GM12891 (cell line): ENCODE results near the gene BAD.

Source experiments
- PAX5 ChIP-seq: IDR thresholded peaks from 2 replicates; pipeline ENCODE4 v1.6.1; 2011; ENCODE audit warnings: low read length, moderate library complexity, mild to moderate bottlenecking; ENCODE audit not compliant: insufficient read depth, severe bottlenecking
- POLR2A ChIP-seq: IDR thresholded peaks from 2 replicates; pipeline ENCODE4 v1.6.1; 2011; ENCODE audit warnings: low read depth, low read length, control low read depth
- POLR2AphosphoS5 ChIP-seq: IDR thresholded peaks from 2 replicates; pipeline ENCODE4 v1.6.1; 2011; ENCODE audit warnings: low read depth, low read length, control low read depth
- POU2F2 ChIP-seq: IDR thresholded peaks from 2 replicates; pipeline ENCODE4 v1.6.1; 2011; ENCODE audit warnings: low read depth, mild to moderate bottlenecking, control low read depth, low read length, moderate library complexity
- SPI1 ChIP-seq: IDR thresholded peaks from 2 replicates; pipeline ENCODE4 v1.6.1; 2011; ENCODE audit warnings: low read depth, low read length, control low read depth
- TAF1 ChIP-seq: IDR thresholded peaks from 2 replicates; pipeline ENCODE4 v1.6.1; 2011; ENCODE audit warnings: low read depth, low read length, control low read depth

DNA sequence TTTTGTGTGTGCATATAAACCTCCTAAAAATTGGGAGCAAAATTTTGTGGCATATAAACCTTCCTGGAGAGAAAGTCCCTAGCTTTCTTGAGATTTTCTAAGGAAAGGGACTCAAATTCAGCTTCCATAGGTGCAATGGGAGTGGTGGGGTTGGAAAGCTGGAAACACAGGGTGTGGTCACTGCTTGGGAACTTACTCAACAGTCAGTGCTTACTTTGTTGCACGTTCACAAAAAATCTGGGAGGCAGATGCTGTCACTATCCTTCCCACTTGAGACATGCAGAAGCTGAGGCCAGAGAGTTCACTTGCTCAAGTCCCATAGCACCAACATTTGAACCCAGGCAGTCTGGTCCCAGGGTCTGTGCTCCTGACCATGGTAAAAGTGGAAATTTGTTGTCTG is 11.8 kb upstream of the BAD start:
- TF ChIP-seq TAF1 (no peak), PAX5 (no peak), POLR2A (no peak), POLR2AphosphoS5 (no peak), SPI1 (no peak), POU2F2 (no peak)
